GM21786 (cell line): ENCODE measurements around the gene APBB2.
"Not testable (repeated sequence)": the region's sequence is repeated elsewhere in the genome, so short reads cannot be mapped to it uniquely, and the experiment has no call there.

Source experiments
- ATAC-seq: cut with Tn5 transposase; IDR thresholded peaks from one replicate; pipeline ENCODE4 v1.9.1; 2021; ENCODE audit not compliant: unreplicated experiment

The APBB2 gene

DNA sequence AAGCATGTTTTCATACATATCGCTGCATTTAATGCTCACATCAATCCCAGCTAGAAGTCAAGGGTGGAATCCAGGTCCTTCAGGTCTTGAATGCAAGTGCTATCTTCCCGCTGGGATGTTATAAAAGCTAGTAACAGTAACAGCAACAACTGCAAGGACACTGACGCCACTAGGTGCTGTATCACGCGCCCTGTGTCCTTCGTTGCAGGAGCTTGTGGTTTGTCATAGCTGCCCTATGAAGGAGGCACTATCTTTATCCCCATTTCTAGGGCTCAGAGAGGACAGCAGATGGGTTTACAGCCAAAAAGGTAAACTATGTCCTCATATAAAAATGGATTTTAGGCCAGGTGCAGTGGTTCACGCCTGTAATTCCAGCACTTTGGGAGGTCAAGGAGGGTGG is 261.7 kb downstream of the APBB2 start:
- no peak for ATAC-seq

DNA sequence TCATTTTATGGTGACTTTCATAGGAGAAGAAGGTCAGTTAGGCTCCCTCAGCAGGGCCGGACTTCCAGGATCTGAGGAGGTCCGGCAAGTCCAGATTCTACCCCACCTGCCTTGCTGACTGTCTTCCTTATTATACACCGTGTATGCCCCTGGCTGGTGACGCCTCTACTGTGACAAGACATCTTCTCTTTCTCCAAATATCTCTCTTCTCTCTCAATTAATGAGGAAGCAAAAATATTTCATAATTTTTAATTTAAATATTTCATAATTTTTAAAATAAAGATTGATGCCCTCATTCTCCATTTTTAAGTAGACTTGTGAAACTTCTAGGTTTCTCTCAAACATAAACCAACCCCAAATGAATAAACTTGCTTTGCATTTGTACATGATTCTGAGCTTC is 262.1 kb downstream of the APBB2 start:
- no peak for ATAC-seq

DNA sequence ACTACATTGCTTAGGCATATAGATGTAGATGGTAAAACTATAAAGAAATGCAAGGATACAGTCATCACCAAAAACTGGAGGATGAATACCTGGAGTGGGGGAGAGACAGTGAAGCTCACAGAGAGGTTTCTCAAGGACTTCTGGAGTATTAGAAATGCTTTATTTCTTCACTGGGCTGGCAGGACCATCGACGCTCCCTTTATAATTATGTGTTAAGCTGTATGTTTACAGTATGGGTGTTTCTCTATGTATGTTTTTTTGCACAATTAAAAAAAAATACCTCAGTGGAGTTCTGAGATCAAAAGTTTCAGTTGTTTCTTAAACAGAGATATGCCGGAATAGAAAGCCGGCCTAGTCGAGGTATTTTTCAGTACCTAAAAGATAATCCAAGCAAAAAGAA is 263.3 kb downstream of the APBB2 start:
- ATAC-seq: no peak

DNA sequence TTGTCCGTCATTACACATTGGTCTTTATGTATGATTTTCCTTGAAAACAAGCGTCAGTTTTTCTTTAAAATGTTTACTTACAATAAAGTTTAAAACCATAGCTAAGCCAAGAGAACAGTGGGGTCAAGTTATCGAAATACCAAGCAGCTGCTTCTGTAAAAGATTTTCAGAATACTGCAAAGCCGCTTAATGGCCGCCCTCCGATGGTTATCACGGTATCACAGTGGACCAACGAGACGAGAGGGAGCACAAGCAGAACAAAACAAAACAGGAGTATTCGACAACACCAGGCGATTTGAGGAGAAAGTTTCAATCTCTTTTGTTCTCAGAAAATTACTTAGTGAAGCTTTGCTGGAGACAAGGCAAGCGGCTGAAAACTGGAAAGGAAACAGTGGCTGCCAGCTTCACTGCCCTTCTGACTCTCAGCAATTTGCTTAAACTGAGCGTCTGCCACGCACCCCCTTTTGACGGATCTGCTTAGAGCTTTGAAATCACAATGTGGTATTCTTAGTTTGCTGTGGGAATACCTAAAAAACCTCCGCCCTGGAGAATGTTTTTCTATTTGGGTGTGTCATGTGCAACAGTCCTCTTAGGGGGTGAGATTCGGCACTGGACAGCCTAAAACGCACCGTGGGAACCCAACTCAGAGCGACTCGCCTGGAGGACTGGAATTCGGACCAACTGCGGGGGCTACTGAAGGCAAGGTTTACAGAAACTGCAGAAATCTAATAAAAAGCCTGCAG is 264.8 kb downstream of the APBB2 start:
- ATAC-seq: no peak

DNA sequence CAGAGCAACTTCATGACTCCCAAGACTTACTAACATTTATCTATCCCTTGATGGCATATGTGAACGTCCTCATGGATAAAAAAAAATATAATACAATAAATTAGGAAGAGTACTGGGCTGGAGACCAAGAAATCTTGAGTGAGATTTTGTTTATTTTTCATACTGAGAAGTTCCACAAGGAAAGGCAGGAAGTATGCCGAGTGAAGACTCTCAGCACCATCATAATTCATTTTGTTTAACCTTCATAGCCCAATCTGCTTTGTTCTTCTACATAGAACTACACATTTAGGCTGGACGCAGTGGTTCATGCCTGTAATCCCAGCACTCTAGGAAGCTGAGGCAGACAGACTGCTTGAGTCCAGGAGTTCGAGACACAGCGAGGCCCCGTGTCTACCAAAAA is 266.3 kb downstream of the APBB2 start:
- no peak for ATAC-seq

DNA sequence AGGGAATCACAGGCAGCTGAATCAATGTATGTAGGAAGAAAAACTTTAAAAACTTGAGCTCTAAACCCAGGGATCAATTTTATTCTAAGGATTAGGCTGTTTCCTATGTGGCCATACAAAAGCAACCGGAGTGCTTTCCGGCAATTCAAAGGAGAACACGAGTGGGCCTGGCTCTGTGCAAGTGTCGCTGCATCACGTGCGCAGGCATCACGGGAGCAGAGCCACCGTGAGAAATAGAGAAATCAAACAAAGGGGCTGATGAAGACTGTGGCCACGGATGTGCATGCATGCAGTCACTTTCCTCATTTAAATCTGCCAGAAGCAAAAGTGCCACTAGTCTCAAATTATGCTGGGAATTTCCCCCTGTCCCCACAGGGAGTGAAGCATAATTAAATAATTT is 267.7 kb downstream of the APBB2 start:
- ATAC-seq: no peak

DNA sequence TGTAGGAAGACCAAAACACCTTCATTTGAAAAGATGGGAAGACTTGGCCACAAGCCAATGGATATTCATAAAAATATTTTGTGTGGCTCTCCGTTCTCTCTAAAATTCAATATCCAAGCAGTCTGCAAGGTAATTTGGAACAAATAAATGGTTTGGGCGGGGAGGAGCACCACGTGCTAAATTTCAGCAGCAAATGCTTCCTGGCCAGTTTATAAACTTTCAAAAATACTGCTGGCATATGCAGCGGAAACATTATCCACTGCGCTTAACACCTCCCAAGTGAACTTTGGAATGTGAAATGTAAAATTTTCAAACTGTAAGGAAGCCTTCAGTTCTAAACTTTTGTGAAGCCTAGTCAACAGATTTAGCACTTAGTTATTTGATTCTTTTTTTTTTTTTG is 273.6 kb downstream of the APBB2 start:
- ATAC-seq: no peak

DNA sequence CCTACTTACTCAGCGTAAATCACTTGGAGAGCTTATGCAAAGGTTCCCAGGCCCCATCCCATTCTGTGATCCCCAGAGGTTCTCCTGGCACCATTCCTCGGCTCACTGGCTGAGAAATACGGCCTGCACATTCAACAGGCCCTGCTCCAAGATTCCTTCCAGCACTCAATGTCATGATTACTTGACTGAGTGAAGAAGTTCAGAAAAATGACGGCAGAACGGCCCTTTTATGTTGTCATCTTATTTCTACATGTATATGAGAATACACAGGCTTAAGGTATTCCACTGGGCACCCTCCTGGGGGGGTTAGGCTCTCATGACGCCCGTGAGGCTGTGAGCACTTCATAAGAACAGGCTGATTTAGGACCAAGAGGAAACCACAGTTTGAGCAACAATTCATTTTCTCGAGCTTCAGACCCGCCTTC is 274.0 kb downstream of the APBB2 start:
- ATAC-seq: no peak

DNA sequence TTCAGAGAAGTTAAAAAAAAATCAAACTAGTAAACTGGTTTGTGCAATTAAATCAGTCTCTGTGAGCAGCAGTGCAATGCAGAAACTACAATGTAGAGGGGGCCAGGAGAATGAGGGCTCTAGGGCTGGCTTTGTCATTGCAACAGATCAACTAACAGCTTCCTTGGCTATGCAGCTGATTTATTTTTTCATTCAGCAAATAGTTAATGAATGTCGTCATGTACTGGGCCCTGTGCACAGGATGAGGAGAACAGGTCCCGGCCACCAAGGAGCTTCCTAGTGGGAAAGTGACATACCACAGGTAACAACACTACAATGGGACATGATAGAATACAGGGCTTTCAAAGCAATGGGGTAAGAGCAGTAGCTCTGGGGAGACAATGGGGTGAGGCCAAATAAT is 274.5 kb downstream of the APBB2 start:
- no peak for ATAC-seq

DNA sequence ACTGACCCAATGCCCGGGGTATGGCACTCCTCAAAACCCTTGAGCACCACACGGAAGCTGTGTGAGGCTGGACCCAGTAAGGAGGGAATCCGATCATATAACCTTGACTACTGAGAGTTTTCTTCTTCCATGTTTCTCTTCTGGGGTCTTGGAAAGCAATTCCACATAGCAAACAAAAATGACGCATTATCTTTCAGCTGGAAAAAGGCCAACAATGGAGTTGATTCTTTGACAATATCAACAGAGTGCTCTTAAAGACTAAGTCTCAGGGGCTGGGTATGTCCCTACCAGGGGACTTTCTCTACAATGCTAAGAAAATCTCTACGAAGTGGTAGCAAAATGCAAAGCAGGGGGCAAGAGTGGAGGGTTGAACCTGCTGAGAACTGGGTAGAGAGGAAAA is 276.0 kb downstream of the APBB2 start:
- ATAC-seq: no peak

DNA sequence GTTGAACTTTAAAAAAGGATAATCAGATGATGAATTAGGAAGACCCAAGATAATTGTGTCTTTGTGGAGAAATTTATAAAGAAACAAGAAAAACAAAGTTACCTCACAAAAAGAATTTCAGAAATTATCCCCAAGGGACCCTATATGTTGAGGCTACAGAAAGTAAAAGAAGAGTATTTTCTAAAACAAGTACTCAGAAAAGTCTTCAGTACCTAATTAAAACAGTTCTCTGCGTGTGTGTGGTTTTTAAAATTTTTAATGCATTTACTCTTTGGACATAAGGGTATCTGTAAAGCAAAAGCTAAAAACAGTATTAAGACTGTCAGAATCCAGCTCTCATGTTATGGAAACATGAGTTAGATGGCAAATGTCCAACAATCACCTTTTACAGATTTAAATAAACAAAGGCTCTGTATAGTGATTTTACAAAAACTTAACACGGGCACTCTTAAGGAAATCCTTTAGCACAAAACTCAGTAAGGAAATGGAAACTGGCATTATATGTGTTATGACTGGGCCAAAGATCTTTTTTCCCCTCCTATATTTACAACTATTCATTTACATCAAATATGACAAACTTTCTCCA is 277.1 kb downstream of the APBB2 start:
- ATAC-seq: no peak

DNA sequence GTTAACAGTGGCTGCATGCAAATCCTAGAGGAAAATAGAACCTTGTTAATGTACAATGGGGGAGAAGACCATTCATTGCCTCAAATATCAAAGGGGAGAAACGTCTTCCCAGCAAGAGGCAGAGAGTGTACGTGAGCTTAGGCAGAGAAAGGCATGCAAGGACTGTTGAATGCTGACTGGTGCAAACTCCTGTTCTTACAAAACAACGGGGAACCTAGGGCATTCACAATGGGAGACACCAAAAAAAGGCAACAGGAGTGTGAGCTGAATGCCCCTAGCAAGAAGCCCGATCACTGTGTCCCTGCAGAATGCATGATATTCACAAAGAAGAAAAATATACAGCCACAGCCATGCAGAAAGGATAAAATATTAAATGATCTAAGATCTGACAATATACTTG is 279.7 kb downstream of the APBB2 start:
- no peak for ATAC-seq

DNA sequence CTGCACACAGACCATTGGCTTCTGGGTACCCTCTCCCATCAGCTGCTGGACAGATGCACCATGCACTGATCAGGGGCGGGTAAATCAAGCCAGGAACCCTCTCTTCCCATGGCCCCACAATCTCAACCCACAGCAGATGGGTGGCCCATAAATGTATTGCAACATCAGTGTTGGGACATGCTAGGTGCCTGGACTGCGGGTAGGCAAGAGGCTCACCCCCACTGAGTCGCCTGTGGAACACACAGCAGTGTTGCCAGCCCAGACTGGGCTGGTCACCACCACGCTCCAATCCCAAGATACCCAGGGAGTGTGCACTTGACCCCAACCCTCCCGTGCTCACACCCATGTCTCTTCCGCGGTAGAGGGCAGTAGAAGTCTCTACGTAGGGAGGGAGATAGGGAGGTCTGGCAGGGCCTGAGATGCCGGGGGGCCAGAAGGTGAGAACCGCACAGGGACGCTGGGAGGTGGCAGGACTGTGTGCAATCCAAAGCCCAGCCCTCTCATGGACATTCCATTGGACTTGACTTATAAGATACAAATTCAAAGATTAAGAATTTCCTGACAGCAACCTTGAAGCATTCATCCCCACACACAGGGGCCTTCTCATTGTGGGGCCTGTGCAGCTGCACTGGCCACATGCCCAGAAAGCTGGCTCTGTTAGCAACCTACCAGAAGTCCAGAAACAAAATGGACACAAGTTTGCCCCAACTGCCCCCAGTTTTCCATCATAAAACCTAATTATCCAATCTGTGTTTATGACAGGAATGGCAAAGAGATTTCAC is 280.9 kb downstream of the APBB2 start:
- ATAC-seq: no peak

DNA sequence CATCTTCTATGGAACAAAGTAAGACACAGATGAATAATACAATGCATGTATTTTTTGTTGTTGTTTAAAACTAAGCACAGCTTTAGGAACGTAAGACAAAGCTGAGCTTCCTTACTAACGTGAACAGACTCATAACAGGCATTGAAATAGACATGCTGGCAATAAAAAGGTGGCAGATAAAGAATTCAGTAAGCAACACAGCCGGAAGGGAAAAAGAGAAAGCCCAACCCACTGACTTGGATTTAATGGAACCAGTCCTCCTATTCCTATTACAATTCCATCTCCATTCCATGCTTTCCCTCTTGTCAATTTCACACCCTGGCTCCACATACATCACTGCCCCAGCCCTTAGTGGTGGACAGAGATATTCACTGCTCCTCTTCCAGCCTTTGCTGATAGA is 282.5 kb downstream of the APBB2 start:
- no peak for ATAC-seq

DNA sequence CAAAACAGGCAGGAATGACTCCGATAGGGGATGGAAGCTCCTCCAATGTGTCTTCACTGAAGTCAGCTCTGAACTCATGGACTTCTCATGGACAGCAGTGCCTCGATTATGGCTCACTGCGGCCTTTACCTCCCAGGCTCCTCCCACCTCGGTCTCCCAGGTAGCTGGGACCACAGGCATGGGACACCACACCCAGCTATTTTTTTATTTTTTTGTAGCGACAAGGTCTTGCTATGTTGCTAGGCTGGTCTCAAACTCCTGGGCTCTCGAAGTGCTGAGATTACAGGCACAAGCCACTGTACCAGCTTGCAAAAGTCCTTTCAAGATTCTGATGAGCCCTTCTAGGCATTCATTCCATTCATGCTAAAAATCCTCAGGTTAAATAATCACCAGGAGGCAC is 283.1 kb downstream of the APBB2 start:
- no peak for ATAC-seq

DNA sequence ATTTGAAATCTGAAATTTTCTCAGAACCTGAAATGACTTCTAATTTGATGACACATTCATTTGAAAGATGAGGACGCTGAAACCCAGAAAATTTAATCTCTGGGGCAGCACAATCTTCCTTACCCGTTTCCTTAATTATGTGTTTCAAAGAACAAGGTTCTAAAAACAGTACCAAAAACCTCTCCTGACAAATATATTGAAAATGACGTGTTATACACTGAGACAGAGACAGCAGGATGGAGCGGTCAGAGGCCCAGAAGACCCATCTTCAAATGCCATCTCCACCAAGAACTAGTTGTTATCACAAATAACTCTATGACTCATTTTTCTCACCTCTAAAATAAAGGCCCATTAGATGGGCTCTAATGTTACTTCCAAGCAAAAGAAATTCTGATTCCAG is 287.3 kb downstream of the APBB2 start:
- ATAC-seq: no peak

DNA sequence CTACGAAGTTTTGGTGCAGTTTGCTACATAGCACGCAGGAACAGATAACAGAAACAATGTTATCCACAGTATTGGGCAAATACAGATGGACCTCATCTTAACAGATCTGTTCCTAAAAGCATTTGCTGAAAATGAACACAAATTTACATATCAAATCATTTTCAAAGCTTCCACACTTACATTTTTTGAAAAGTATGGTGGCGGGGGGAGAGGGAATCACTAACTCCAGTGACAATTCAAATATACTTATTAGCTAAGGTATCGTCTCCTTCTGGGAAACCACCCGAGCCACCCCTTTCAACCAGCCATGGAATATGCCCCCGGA is 289.6 kb downstream of the APBB2 start:
- no peak for ATAC-seq

DNA sequence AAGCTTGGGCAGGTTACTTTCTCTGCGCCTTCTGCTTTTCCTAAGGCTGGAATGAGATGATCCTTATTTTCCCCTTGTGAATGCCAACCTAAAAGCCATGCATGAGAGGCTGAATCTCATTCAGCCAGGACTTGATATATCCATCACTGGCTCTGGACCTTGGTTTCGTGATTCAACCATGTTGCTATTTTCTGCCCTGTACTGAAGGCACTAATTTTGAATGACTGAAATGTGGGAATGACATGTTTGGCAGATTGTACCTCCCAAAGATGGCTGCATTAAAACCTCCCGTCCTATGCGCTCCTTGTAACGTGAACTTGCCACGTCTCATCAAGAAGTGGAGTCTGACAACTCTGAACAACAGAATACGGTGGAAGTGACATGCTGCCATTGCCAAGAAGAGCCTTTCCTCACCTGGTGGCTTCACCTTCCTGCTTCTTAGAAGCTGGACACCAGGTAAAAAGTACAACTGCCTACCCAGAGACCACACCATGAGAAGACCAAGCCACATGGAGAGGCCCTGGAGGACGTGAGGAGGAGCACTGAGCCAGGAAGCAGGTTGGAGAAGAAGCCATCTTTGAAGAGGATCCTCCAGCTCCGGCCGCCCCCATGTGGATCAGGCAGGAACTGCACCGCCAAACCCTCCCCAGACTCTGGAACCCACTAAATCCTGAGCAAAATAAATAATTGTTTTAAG is 290.1 kb downstream of the APBB2 start:
- ATAC-seq: no peak

DNA sequence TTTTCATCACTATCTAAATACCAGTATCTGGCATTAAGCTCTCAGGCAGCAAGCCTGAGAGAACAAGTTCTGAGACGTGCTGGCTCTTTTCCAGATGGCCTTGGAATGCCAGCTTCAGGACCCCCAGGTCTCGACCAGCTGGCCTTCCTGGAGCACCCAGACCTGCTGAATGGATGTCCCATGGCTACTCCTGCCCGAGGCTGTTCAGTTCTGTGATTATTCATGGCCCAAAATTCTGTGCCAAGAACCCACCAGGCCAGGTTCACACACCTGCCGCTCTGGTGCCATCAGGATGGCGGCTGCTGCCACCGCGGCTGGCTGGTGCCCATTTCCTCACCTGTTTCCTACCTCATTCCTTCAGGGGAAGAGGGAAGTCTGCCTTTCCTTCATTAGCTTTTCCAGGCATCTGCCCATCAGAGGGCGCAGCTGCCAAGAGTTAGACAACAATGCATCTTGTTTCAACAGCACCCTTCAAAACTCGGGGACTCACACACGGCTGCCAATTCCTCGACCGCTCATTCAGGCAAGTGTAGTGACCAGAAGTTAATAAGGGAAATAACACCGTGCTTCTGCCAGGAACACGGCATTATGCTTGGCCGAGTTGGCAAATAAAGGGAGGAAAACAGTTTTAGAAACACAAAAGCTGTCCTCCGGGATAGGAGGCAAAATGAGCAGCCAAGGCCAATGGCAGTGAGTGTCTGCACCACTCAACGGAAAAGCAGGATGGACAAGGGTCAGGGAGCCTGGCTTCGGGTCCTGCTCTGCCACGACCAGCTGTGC is 290.8 kb downstream of the APBB2 start:
- no peak for ATAC-seq

DNA sequence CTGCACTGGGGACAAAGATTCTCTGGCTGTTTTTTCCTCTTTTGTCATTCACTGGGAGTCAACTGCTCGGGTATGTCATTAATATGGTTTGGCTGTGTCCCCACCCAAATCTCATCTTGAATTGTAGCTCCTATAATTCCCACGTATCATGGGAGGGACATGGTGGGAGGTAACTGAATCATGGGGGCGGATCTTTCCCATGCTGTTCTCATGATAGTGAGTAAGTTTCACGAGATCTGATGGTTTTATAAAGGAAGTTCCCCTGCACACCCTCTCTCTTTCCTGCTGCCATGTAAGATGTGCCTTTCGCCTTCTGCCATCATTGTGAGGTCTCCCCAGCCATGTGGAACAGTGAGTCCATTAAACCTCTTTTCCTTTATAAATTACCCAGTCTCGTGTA is 294.4 kb downstream of the APBB2 start:
- not testable (repeated sequence) for ATAC-seq

DNA sequence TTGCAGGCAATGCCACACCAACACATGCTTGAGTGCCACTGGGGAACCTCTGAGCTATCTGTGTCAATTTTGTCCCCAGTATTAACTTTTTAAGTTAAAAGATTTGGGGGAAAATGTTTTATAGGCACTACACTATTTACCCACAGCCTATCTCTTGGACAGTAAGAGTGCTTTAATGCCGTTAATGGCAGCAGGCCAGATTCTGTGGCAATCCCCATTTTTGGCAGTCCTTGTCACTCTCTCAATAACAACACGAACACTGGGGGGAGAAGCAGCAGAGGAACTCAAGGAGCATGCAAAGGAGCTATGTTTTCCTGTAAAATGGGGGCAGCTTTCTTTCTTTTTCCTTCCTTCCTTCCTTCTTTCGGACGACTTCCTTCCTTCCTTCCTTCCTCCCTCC is 296.0 kb downstream of the APBB2 start:
- ATAC-seq: no peak
